Measurements from ENCODE around the gene CDKAL1.
A peak's percentile ranks its signal among the peaks of the same experiment; 100 is the strongest.
"Not testable (repeated sequence)": the region's sequence is repeated elsewhere in the genome, so short reads cannot be mapped to it uniquely, and the experiment has no call there.

CDKAL1 gene

DNA sequence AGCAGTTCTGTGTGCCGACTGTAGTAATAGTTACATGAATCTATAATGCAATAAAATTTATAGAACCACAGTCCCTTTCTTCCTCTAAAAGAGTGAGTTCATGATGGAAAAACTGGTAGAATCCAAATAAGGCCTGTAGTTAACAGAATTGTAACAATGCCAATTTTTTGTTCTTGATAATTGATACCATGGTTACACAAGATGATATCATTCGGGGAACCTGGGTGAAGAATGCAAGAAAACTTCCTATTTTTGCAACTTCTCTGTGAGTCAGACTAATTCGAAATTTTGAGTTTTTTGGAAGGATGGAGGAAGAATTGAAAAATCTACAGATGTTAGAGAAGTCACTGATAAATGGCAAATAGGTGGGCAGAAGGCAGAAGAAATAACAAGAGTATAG lies 381.8 kb downstream of the CDKAL1 start:
- TF ChIP-seq, protein P1, sequence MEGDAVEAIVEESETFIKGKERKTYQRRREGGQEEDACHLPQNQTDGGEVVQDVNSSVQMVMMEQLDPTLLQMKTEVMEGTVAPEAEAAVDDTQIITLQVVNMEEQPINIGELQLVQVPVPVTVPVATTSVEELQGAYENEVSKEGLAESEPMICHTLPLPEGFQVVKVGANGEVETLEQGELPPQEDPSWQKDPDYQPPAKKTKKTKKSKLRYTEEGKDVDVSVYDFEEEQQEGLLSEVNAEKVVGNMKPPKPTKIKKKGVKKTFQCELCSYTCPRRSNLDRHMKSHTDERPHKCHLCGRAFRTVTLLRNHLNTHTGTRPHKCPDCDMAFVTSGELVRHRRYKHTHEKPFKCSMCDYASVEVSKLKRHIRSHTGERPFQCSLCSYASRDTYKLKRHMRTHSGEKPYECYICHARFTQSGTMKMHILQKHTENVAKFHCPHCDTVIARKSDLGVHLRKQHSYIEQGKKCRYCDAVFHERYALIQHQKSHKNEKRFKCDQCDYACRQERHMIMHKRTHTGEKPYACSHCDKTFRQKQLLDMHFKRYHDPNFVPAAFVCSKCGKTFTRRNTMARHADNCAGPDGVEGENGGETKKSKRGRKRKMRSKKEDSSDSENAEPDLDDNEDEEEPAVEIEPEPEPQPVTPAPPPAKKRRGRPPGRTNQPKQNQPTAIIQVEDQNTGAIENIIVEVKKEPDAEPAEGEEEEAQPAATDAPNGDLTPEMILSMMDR (IDR thresholded peaks at IDR 0.05; ENCODE audit: low read length, missing control alignments), result no peak
- H3K4me3 ChIP-seq (replicated peaks; ENCODE audit: low read depth, low read length), result no peak overlapping the region
- peak; percentile 86 for DNase-seq (ENCODE audit: low read depth)

DNA sequence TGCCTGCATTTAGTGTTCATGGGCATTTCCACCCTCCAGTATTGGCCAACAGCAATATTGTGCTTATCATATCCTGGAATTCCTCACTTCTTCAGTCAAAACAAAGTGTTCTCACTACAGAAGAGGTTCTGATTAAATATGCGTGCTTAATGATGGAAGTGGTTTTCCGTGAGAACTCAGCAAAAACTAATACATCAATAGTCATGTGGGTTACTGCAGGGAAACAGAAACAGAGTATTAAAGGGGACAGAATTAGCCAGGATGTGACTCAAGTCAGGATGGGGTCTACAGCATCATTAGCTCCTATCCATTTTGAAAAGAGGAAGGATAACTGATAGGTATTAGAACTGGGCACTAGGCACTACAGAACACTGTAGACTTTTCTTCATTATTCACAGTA lies 384.6 kb downstream of the CDKAL1 start:
- no peak overlapping the region for H3K4me3 ChIP-seq (replicated peaks; ENCODE audit: low read depth, low read length)
- TF ChIP-seq, protein P1 (IDR thresholded peaks at IDR 0.05; ENCODE audit: low read length, missing control alignments), result no peak
- peak; percentile 25 for DNase-seq (ENCODE audit: low read depth)

DNA sequence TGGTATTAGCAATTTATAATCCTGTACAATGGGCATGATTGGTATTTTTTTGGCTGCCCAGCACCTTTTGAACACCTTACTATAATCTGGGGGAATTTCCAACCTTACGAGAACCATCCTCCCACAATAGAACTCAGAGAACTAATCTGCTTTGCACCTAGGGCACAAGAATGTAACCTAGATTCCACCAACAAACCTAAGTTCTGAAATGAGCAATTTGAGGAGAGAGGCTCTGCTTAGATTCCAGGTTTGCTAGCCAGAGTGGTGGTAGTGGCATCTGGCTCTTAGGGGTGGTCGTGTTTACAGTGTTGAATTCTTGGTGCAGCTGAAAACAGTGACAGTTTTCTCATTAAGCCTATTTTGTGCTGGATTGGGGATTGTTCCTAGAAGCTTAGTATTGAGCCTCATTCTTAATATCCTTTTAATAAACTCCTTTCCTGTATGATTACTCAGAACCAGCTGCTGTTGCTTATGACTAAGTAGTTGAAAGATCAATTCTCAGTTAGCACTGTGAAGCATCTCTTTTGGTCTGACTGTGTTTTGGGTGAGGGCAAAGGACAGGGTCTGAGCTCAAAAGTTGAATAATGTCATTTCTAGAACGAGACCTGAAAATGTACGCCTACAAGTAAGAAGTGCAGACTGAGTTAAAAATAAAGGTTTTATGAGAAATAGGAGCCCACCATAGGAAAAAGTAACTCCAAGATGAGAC lies 385.6 kb downstream of the CDKAL1 start:
- TF ChIP-seq, protein P1 (IDR thresholded peaks at IDR 0.05; ENCODE audit: low read length, missing control alignments), result no peak
- H3K4me3 ChIP-seq (replicated peaks; ENCODE audit: low read depth, low read length), result no peak overlapping the region
- no peak for DNase-seq (ENCODE audit: low read depth)

DNA sequence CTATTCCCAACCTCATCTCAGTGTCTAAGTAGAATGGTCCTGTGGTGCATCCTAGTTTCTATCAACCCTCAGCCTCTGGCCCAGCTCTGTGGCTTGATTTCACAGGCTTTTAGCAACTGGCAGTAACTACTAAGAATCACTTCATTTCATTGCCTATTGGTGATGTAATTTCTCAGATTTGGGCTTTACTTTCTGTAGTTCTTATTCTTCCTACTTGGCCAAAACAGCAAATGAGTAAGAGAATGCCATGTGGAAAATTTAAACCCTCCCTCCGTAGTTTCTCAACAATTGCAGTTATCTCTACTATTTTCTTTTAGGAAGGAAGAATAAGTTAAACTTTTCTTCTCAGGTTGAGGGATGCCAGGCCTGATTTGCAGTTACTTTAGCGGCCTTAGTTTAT lies 387.3 kb downstream of the CDKAL1 start:
- H3K4me3 ChIP-seq (replicated peaks; ENCODE audit: low read depth, low read length), result no peak overlapping the region
- TF ChIP-seq, protein P1 (IDR thresholded peaks at IDR 0.05; ENCODE audit: low read length, missing control alignments), result no peak
- DNase-seq (ENCODE audit: low read depth), result peak; percentile 75

DNA sequence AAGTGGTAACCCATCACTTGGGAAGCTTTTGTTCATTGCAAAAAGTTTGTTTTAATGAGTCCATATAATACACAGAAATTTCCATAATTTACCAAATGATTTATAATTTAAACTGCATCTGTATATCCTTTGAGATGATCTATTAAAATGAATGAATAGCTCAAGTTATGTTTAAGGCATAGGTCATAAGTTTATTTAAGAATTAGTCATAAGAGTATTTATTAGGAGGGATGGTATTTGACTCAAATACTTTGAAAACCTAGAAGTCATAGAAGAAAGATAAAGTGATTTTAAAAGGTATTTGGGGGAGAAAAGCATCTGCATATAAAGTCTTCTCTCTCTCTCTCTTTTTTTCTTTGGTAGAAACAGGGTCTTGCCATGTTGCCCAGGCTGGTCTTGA lies 388.5 kb downstream of the CDKAL1 start:
- H3K4me3 ChIP-seq (replicated peaks; ENCODE audit: low read depth, low read length), result no peak overlapping the region
- TF ChIP-seq, protein P1 (IDR thresholded peaks at IDR 0.05; ENCODE audit: low read length, missing control alignments), result no peak
- no peak for DNase-seq (ENCODE audit: low read depth)

DNA sequence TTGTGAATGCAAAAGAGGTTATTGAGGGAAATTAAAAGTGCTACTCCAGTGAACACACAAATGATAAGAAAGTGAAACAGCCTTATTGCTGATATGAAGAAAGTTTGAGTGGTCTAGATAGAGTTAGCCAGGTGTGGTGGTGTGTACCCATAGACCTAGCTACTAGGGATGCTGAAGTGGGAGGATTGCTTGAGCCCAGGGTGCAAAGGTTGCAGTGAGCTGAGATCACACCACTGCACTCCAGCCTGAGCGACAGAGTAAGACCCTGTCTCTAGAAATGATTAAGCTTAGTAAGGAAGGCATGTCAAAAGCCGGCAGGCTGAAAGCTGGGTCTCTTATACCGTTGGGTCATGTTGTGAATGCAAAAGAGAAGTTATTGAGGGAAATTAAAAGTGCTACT lies 389.8 kb downstream of the CDKAL1 start:
- not testable (repeated sequence) for DNase-seq (ENCODE audit: low read depth); H3K4me3 ChIP-seq (replicated peaks; ENCODE audit: low read depth, low read length)

DNA sequence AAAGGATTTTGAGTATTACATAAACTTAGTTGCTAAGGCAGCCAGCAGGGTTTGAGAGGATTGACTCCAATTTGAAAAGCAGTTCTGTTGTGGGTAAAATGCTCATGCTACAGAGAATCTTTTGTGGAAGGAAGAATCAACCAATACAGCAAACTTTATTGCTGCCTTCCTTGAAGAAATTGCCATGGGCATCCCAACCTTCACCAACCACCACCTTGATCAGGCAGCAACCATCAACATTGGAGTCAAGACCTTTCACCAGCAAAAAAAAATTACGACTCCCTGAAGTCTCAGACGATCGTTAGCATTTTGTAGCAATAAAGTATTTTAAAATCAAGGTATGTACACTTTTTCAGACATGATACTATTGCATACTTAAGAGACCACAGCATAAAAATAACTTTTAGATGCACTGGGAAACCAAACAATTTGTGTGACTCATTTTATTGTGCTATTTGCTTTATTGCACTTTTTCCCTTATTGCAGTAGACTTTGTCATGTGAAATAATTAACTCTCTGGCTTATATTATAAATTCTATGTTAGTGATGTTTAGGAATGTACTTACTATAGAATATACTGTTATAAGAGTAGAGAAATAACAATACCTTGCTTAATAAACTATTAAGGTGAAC lies 390.8 kb downstream of the CDKAL1 start:
- no peak overlapping the region for H3K4me3 ChIP-seq (replicated peaks; ENCODE audit: low read depth, low read length)
- TF ChIP-seq, protein P1 (IDR thresholded peaks at IDR 0.05; ENCODE audit: low read length, missing control alignments), result no peak

More for the DNA sequence above, 390.8 kb downstream of the CDKAL1 start:
- no peak for DNase-seq (ENCODE audit: low read depth)
